IMR-90 (cell line): Measurements from ENCODE around the gene RRP1B. TPM values are rescaled to one million over a fixed set of nuclear protein-coding genes. Genes with fewer than 3 reads are reported as not detected.

Experiments used
- ATAC-seq: fragments of 200-7000 bp; cut with Tn5 transposase; 2 replicates; pipeline ENCODE4 v1.9.1; 2020; ENCODE audit warnings: low read depth, mild to moderate bottlenecking, moderate library complexity
- BruUV-seq: library from RNA; stranded (reverse); fragments of 400-500 nt; replicated peaks from 2 replicates; lab custom pipeline; 2021; lab: Mats Ljungman, UMichigan
- CTCF ChIA-PET: fragments of 300-600 bp; formaldehyde crosslinking; extraction: SDS; loops from one replicate; lab custom pipeline; 2021; ENCODE audit warnings: antibody characterized with exemption; lab: Yijun Ruan, JAX
- POLR2A ChIA-PET: fragments of 300-600 bp; sonication (Branson Sonifier 250); formaldehyde crosslinking; loops from one replicate; lab custom pipeline; 2022; ENCODE audit warnings: antibody characterized with exemption; ENCODE audit not compliant: unreplicated experiment; lab: Charles Lee
- DNase-seq: peaks from one replicate; pipeline ENCODE4 v3.0.0; 2013
- H2AFZ ChIP-seq: replicated peaks from 2 replicates; pipeline ENCODE3; 2013; ENCODE audit warnings: low read length, mild to moderate bottlenecking; ENCODE audit not compliant: poor library complexity
- H2AK5ac ChIP-seq: 2 replicates; pipeline ENCODE4 v1.6.1; 2013; ENCODE audit warnings: low read depth, low read length, inconsistent platforms
- H2AK9ac ChIP-seq: replicated peaks from 2 replicates; pipeline ENCODE3; 2013; ENCODE audit warnings: mild to moderate bottlenecking, low read depth, low read length, moderate library complexity; ENCODE audit not compliant: poor library complexity
- H2BK120ac ChIP-seq: 2 replicates; pipeline ENCODE4 v1.6.1; 2013; ENCODE audit warnings: low read depth, low read length, inconsistent platforms
- H2BK15ac ChIP-seq: 3 replicates; pipeline ENCODE4 v1.6.1; 2013; ENCODE audit warnings: low read depth, low read length, inconsistent platforms
- H2BK20ac ChIP-seq: 2 replicates; pipeline ENCODE4 v1.6.1; 2013; ENCODE audit warnings: low read depth, mild to moderate bottlenecking, inconsistent platforms, low read length, moderate library complexity
- H2BK5ac ChIP-seq: 2 replicates; pipeline ENCODE4 v1.6.1; 2013; ENCODE audit warnings: mild to moderate bottlenecking, low read depth, low read length, inconsistent platforms; ENCODE audit not compliant: poor library complexity, severe bottlenecking
- H3K14ac ChIP-seq: replicated peaks from 2 replicates; pipeline ENCODE4 v1.6.1; 2013; ENCODE audit warnings: low read depth, low read length, inconsistent platforms
- H3K18ac ChIP-seq: 2 replicates; pipeline ENCODE4 v1.6.1; 2013; ENCODE audit warnings: low read depth, low read length, control low read depth
- H3K23ac ChIP-seq: 2 replicates; pipeline ENCODE4 v1.6.1; 2013; ENCODE audit warnings: low read depth, low read length, inconsistent platforms
- H3K27ac ChIP-seq: 2 replicates; pipeline ENCODE4 v1.5.1; 2013; ENCODE audit warnings: mild to moderate bottlenecking, control low read depth, low read length; ENCODE audit not compliant: insufficient read depth
- H3K27me3 ChIP-seq: 2 replicates; pipeline ENCODE4 v1.6.1; 2013; ENCODE audit warnings: low read length; ENCODE audit not compliant: control insufficient read depth, insufficient read depth
- H3K36me3 ChIP-seq: 2 replicates; pipeline ENCODE4 v1.6.1; 2013; ENCODE audit warnings: low read length, mixed read lengths; ENCODE audit not compliant: control insufficient read depth, insufficient read depth
- H3K4ac ChIP-seq: 2 replicates; pipeline ENCODE4 v1.6.1; 2013; ENCODE audit warnings: low read depth, low read length, inconsistent platforms
- H3K4me1 ChIP-seq: 2 replicates; pipeline ENCODE4 v1.6.1; 2013; ENCODE audit warnings: low read length, mixed read lengths; ENCODE audit not compliant: control insufficient read depth, insufficient read depth
- H3K4me2 ChIP-seq: 2 replicates; pipeline ENCODE4 v1.6.1; 2013; ENCODE audit warnings: low read depth, mild to moderate bottlenecking, control low read depth, low read length, moderate library complexity
- H3K4me3 ChIP-seq: 2 replicates; pipeline ENCODE4 v1.5.1; 2013; ENCODE audit warnings: low read depth, mild to moderate bottlenecking, control low read depth, low read length, moderate library complexity; ENCODE audit not compliant: insufficient read depth
- H3K56ac ChIP-seq: 2 replicates; pipeline ENCODE4 v1.6.1; 2013; ENCODE audit warnings: low read length, inconsistent platforms; ENCODE audit not compliant: insufficient read depth; ENCODE audit errors: extremely low read depth
- H3K79me1 ChIP-seq, 2 experiments: 2 replicates each; pipeline ENCODE4 v1.6.1; 2013; ENCODE audit warnings: low read length in 2 of 2, inconsistent platforms in 1 of 2, low read depth in 1 of 2
- H3K9ac ChIP-seq: 2 replicates; pipeline ENCODE4 v1.6.1; 2013; ENCODE audit warnings: low read depth, low read length, control low read depth
- H3K9me1 ChIP-seq: 2 replicates; pipeline ENCODE4 v1.6.1; 2013; ENCODE audit warnings: low read length, inconsistent platforms; ENCODE audit not compliant: insufficient read depth
- H3K9me3 ChIP-seq: 2 replicates; pipeline ENCODE4 v1.6.1; 2013; ENCODE audit warnings: low read length; ENCODE audit not compliant: control insufficient read depth, insufficient read depth
- H4K20me1 ChIP-seq: 2 replicates; pipeline ENCODE4 v1.6.1; 2013; ENCODE audit warnings: low read length, inconsistent platforms; ENCODE audit not compliant: insufficient read depth
- H4K5ac ChIP-seq: 2 replicates; pipeline ENCODE4 v1.6.1; 2013; ENCODE audit warnings: mild to moderate bottlenecking, low read depth, low read length, control low read depth
- H4K8ac ChIP-seq, 2 experiments: 2 replicates each; pipeline ENCODE4 v1.6.1; 2013; ENCODE audit warnings: low read depth in 2 of 2, low read length in 2 of 2, control low read depth in 1 of 2, inconsistent platforms in 1 of 2
- H4K91ac ChIP-seq: 2 replicates; pipeline ENCODE4 v1.6.1; 2013; ENCODE audit warnings: low read depth, low read length, inconsistent platforms; ENCODE audit not compliant: insufficient read depth
- BHLHE40 ChIP-seq: fragments of 150-350 bp; IDR thresholded peaks from 2 replicates; pipeline ENCODE4 v1.6.1; 2016; ENCODE audit warnings: mild to moderate bottlenecking, low read depth, low read length
- CTCF ChIP-seq: conservative IDR thresholded peaks from 2 replicates; pipeline ENCODE4 v1.5.1; 2012; ENCODE audit warnings: mild to moderate bottlenecking, low read depth, low read length, improper control_type of control experiment
- MAZ ChIP-seq: IDR thresholded peaks from 2 replicates; pipeline ENCODE4 v1.6.1; 2012; ENCODE audit warnings: low read depth, mild to moderate bottlenecking, low read length, improper control_type of control experiment, moderate library complexity, borderline replicate concordance
- MXI1 ChIP-seq: IDR thresholded peaks from 2 replicates; pipeline ENCODE4 v1.6.1; 2012; ENCODE audit warnings: low read depth, mild to moderate bottlenecking, low read length, moderate library complexity, borderline replicate concordance
- POLR2A ChIP-seq: IDR thresholded peaks from 2 replicates; pipeline ENCODE4 v1.6.1; 2012; ENCODE audit warnings: mild to moderate bottlenecking, low read depth, low read length
- RAD21 ChIP-seq: IDR thresholded peaks from 2 replicates; pipeline ENCODE4 v1.6.1; 2012; ENCODE audit warnings: low read length, improper control_type of control experiment
- RCOR1 ChIP-seq: IDR thresholded peaks from 2 replicates; pipeline ENCODE4 v1.6.1; 2012; ENCODE audit warnings: mild to moderate bottlenecking, low read length, improper control_type of control experiment; ENCODE audit not compliant: insufficient replicate concordance
- RFX5 ChIP-seq: IDR thresholded peaks from 2 replicates; pipeline ENCODE4 v1.8.0; 2012; ENCODE audit warnings: low read depth, mild to moderate bottlenecking, low read length, moderate library complexity
- SMC3 ChIP-seq: fragments of 150-350 bp; IDR thresholded peaks from 2 replicates; pipeline ENCODE4 v1.6.1; 2016; ENCODE audit warnings: low read depth, mild to moderate bottlenecking, antibody characterized with exemption, low read length, moderate library complexity
- WGBS, 2 experiments: methylation state at CpG; one replicate each; pipeline versions ENCODE4 v1.1.5 to v1.1.7; 2013; ENCODE audit warnings: missing lambda C conversion rate in 2 of 2; ENCODE audit not compliant: insufficient read length in 1 of 2; ENCODE audit errors: extremely low coverage in 2 of 2; 5-methylcytosine and 5-hydroxymethylcytosine counted together
- dilution Hi-C: fragments of 300-500 bp; cut with HindIII; formaldehyde crosslinking; loops from one replicate; pipeline ENCODE4 v1.14.3; 2018; ENCODE audit warnings: low sequenced_read_pairs; ENCODE audit not compliant: unreplicated experiment
- in situ Hi-C: fragments of 300-500 bp; cut with MboI; formaldehyde crosslinking; loops from 3 replicates; pipeline ENCODE4 v1.14.3; 2019; ENCODE audit warnings: low sequenced_read_pairs, inconsistent platforms, mixed read lengths
- intact Hi-C: fragments of 100-400 bp; cut with micrococcal nuclease; formaldehyde crosslinking; loops from 2 replicates; pipeline ENCODE4 v1.10.0; 2022
- polyA plus RNA-seq, 3 experiments: library from polyadenylated mRNA; depleted of rRNA; stranded (reverse); fragments of >200 nt; gene quantifications; 2 replicates each; pipeline ENCODE4 v1.2.3, GENCODE V29; 2012; ENCODE audit warnings: low replicate concordance in 1 of 3
- total RNA-seq: library from RNA; depleted of rRNA; stranded (reverse); fragments of >200 nt; gene quantifications from 2 replicates; pipeline ENCODE4 v1.2.3, GENCODE V29; 2012
- TF ChIP-seq, protein P1 (sequence below): fragments of 150-350 bp; IDR thresholded peaks from 2 replicates; pipeline ENCODE4 v1.6.1; 2016; ENCODE audit warnings: low read depth, mild to moderate bottlenecking, low read length, moderate library complexity, borderline replicate concordance

The RRP1B gene
- total and polyA plus RNA-seq, 2 of the 4 experiments (the other 2 are of a cell fraction), result 11.1 to 16.1 TPM

GRCh38 chr21:43654806-43655489 is 4.4 kb upstream of the RRP1B start (continued):
- TF ChIP-seq BHLHE40, result no peak

DNA sequence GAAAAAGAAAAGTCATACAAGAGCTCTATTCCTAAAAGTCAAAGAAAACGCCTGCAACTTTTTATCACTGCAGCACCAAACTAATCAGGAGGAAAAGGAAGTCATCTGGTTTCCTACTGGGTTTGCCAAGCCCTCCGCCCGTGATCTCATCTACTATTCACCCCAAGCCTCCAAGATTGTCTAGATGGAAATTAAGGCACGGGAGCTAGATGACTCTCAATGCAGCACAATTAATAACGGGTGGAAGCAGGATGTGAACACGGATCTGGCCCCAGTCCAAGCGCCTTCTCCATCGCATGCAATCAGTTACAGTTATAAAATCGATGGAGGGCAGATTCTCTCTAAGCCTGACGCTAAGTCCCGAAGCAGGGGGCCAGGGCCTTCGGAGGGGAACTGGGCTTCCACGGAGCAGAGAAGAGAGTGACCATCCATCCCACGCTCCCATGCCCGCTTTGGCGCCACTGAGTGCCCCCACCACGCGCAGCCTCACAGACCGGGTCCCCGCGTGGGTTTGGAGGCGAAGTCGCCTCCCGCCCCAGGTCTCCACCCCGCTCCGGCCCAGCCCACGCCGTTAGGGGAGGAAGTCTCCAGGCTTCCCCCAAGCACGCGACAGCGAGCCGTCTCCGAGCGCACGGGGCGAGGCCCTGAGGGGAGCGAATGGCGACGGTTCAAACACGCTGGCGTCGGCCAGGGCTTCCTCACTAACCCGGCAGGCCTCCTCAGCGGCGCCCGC is 1.8 kb upstream of the RRP1B start:
- Histone ChIP-seq H3K4ac (no peak overlapping the region), H4K91ac (no peak overlapping the region), H3K79me1 (peaks cover 14 to 31% of the 10 kb centered on the region in 2 experiments), H3K18ac (no peak overlapping the region), H2BK5ac (no peak overlapping the region), H3K27me3 (no peaks in the 10 kb centered on the region), H2BK20ac (no peak overlapping the region), H4K20me1 (peaks cover 10% of the 10 kb centered on the region), H4K8ac (no peak overlapping the region), H3K56ac (no peak overlapping the region), H3K27ac (no peak overlapping the region), H3K36me3 (peaks cover 5% of the 10 kb centered on the region), H3K9me1 (peaks cover 16% of the 10 kb centered on the region), H3K4me2 (no peak overlapping the region), H3K14ac (no peak overlapping the region), H2AK9ac (no peak overlapping the region), H2BK120ac (no peak overlapping the region), H4K5ac (no peak overlapping the region), H3K9me3 (no peaks in the 10 kb centered on the region), H3K4me3 (no peak overlapping the region), H3K4me1 (peaks cover 9% of the 10 kb centered on the region), H2AFZ (peak overlapping the region; percentile 10), H3K23ac (no peak overlapping the region), H2AK5ac (no peak overlapping the region), H3K9ac (no peak overlapping the region), H2BK15ac (no peak overlapping the region)
- DNase-seq, result no peak
- ChIA-PET POLR2A (no interaction called here), CTCF (no interaction called here)
- TF ChIP-seq RFX5 (no peak), BHLHE40 (no peak), SMC3 (no peak), RAD21 (no peak), MXI1 (no peak), MAZ (no peak), RCOR1 (no peak), POLR2A (no peak), CTCF (no peak)
- TF ChIP-seq, protein P1, sequence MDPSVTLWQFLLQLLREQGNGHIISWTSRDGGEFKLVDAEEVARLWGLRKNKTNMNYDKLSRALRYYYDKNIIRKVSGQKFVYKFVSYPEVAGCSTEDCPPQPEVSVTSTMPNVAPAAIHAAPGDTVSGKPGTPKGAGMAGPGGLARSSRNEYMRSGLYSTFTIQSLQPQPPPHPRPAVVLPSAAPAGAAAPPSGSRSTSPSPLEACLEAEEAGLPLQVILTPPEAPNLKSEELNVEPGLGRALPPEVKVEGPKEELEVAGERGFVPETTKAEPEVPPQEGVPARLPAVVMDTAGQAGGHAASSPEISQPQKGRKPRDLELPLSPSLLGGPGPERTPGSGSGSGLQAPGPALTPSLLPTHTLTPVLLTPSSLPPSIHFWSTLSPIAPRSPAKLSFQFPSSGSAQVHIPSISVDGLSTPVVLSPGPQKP, result no peak
- no TSS peak for BruUV-seq
- in situ Hi-C loops (no loop called here), dilution Hi-C loops (no loop called here), intact Hi-C loops (no loop called here)
- no peak for ATAC-seq
- WGBS, 2 experiments, result 94% methylated on average over 37 of the region's 46 CpGs; no CpG with 5 or more reads in 1 of the 2 experiments
